HG02678 (cell line): ENCODE measurements around the gene TRMT1.

ENCODE experiments used
- ATAC-seq: cut with Tn5 transposase; IDR thresholded peaks from one replicate; pipeline ENCODE4 v1.9.1; 2021; ENCODE audit warnings: mild to moderate bottlenecking, moderate library complexity; ENCODE audit not compliant: unreplicated experiment

TRMT1 gene

DNA sequence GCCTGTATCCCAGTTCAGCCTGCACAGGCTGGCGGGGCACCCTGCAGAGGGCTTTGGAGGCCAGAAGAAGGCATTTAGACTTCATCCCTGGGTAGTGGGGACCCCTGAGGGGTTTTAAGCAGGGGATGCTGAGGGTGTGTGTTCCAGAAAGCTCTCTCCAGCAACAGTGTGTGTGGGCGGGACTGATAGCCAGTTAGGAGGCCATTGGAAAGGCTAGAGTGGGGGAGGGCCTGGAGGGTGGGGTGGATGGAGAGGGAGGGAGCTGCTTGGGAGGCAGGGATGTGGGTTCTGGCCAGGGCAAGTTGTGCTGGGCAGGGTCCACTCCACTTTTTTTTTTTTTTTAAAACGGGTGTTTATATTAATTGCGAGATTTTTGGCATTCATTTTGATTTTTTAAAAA is 42.2 kb downstream of the TRMT1 start:
- no peak for ATAC-seq

DNA sequence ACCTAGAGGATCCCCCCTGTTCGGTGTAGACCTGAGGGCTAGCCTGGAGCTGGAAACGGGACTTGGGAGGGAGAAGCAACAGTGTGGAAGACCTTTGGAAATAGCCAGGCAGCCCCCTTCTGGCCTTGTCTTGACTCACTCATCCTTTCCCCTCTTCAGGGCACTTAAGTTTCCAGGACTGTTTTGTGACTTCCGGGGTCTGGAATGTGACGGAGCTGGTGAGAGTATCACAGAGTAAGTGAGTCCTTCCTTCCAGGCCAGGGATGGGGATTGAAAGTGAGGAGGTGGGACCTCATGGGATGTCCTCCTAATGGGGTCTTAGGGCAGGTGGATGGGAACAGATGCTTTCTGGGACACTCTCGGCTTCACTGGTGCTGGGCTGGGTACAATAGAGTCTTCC is 43.3 kb downstream of the TRMT1 start:
- no peak for ATAC-seq

DNA sequence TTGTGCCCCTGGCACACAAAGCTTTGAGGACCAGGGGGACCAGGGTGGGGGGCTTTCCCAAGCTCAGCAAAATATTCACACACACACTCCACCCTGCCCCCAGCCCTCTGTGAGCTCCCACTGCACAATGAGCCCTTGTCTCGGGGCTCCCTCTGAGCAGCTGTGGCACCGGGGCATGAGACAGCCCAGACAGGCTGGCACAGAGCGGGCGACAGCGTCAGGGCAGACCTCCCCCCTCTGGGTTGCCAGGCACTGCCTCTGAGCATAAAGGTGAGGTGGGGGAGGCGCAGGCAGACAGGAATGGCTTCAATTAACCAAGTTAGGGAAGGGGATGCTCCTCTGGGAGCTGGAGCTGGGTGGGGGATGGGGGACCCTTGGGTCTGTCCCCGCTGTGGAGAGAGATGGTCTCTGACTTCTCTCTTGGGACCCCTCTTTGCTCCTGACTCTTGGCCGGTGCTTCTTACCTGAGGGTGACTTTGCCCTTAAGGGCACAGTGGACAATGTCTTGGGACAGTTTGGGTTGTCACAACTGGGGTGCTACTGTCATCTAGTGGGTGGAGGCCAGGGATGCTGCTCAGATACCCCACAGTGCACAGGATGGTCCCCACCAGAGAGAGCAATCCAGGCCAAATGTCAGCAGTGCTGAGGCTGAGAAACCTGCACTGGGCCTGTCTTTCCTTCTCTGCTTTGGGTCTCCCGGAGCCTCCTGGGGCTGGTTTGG is 44.2 kb downstream of the TRMT1 start:
- ATAC-seq, result no peak

DNA sequence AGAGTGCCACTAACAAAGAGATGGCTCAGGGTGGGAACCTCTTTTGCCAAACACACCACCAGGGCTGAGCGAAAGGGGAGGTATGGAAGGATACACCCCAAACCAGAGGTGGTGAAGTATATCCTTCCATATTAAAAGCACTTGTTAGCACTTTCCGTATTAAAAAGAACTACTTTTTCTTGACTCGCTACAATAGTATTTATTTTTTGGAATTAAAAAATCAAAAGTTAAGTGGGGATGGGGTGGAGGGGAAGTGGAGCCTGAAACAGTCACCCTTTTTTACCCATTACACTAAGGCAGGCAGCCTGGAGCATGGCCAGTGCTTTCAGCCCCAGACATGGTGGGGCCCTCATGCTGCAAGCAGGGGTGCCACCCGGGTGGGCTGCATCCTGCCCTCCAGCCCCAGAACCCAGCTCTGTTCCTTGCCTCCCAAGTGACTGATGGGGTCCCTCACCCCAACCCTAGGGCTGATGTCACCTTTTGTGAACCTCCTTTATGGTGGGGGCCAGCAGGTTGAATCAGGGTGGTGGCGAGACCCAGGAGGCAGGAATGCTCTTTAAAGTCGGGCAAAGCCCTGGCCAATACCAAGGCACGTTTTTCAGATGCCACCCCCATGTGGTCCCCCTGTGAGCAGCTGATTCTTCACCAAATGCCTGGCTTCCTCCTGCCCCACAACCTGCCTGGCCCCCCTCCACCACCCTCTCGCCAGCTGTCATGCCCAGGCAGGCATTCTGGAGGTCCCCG is 44.9 kb downstream of the TRMT1 start:
- ATAC-seq, result no peak

DNA sequence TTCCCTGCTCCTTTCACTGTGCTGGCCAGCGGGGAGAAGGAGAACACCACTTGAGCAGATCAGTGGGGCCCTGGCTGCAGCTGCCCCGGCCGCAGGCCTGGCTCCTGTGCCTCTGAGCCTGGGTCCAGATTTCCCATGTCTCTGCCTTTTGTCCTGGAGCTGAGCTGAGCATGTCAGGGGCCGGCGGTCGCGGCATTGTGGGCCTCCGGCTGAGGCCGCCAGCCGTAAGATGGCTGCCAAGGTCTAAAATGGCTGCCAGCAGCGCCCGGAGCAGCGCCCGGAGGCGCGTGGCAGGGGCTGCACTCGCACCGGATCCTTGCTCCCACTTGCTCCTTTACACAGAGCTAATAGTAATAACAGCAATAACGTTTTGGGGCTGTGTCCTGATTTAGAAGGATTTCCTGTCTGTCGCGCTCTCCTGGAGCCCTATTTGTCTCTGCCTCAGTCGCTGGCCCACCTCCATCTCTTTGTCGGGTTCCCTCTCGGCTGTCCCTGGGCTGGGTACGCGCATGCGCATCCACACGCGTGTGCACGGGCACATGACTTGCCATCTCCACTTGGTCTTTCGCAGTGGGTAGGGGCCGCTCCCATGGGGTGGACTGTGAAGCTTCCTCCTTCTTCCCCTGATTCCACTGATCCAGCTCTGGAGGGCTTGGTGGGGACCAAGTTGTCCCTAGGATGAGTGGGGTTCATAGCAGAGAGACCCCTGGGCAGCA is 46.0 kb downstream of the TRMT1 start:
- ATAC-seq, result no peak

DNA sequence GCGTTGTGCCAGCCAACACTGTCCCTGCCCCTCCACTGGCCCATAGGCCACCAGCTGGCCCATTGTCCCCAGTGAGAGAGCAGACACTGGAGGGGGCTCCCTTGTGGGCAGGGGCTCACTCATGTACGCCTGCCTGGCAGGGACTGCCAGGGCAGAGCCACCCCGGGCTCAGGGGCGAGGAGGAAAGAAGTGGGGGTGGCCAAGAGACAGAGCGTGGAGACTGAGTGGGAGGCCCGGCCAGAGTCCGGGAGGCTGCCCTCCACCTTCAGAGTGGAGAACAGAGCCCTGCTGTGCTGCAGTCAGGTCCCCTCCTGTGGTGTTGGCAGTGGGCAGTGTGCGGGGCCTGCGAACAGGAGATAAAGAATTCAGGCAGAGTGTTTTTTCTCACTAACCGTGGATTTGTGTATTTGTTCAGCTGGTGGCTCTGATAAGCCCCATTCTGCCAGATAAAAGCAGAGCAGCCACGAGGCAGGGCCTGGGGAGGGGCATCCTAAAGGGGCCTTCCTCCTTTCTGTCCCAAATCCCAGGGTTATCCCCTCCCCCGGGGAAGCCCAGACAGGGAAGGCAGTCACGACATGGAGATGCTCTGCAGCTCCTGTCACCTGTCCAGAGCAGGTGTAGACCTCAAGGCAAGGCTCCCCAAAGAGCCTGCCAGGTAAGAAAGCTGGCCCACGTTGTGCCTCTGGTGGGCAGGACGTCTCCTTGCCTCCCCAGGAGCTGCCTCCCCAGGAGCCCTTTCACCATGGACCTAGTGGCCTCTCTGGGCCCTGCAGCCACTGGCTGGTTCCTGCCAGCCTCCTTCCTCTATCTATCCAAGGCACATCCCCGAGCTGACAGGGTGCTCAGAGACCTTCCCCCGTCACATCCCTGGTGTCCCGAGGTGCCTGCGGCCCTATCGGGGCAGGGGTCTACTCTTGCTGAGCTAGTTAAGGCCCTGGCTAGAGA is 46.9 kb downstream of the TRMT1 start:
- ATAC-seq, result no peak

DNA sequence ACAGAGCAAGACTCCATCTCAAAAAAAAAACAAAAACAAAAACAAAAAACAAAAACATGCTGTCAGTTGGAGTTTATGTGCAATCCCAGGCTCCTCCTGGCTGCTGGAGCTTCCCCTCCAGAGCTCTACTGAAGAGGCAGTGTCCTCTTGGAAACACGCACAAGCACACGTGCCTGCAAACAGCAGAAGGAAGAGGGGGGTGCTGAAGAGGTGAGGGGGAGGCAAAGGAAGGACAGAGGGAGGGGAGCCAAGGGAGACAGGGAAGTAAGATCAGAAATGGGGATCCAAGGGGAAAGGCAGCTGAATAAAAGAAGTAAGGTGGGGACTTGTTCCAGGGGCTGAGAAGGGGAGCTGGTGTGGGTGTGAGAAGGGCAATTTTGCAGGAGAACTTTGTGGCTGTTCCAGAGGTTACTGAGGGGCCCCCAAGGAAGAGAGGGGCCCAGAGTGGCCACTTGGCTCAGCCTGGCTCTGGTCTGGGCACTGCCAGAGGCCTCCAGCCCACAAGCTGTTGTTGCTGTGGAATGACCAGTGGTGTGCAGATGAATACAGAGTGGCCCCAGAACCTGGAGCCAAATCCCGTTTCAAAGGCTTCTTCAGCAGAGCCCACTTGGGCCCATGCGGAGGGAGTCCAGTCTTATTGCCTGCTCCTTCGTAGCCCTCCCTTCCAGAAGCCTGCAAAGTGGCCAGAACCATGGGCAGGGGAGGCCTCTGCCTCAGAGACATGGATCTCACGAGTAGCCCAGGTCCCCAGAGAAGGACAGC is 48.3 kb downstream of the TRMT1 start:
- no peak for ATAC-seq

DNA sequence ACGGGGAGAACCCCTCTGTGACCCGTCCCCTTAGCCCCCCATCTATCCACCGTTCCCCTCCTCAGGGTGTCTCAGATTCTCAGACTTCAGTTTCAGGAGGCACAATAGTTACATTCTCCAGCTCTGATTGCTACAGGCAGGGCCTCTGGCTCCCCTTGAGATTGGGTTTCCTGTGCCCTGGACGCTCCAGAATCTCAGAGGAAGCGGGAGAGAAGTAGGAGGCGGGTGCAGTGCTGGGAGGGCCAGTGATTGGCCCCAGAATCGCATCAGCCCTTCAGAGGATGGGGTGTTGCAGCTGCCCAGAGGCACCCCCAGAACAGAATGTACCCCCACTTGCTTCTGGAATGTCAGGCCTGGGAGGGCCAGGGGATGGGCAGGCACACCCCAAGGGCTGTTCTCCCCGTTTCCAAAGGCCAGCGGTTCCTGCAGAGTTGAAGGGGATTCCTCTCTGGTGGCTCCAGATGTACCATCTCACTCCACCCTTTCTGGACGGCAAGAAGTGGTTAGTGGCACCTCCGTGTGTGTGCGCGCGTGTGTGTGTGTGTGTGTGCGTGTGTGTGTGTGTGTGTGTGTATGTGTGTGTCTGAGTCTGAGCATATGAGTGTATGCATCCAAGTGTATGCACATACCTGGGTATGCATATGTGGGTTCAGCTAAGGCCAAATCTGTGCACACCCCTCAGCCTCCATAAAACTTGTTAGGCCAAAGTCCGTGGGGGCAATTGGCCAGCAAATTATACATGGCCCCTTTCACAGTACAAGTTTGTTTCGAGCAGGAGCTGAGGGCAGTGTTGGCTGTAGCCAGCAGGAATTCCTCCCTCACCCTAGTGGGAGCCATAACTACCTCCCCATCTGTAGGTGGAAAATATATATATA is 49.4 kb downstream of the TRMT1 start:
- ATAC-seq, result no peak

DNA sequence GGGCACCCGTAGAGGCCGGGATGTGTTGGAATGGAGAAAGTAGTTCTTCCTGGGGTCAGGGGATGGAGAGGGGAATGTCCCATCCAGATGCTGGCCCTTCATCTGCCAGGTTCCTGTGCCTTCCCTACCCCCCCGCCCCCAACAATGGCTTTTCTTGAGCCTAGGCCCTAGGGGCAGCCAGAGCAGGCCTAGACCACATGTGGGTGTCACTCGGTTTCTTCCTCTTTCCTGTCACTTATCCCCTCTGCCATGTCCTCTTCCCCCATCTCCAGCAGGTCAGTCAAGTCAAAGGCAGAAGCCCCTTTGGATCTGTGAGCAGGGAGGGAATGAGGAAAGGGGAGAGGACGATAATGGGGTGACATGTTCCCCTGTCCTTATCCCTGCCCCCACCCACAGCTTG is 50.3 kb downstream of the TRMT1 start:
- no peak for ATAC-seq

DNA sequence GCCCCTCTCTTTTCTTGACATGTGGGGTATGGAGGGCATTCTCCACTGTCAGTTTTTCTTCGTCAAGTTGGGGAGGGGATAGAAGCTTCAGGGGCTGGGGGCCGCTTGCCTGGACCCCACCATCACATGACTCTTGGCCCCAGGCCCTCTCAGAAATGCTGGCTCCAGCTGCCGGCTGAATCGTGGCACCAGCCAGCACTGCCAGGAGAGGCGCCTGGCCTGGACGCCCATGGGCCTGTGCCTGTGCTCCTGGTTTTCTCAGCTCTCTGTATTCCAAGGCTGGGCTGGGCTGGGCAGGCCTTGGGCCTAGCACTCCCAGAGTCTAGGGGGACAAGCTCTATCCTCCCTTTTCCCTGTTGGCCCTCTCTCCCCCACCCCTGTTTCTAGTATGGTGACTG is 52.4 kb downstream of the TRMT1 start:
- no peak for ATAC-seq

DNA sequence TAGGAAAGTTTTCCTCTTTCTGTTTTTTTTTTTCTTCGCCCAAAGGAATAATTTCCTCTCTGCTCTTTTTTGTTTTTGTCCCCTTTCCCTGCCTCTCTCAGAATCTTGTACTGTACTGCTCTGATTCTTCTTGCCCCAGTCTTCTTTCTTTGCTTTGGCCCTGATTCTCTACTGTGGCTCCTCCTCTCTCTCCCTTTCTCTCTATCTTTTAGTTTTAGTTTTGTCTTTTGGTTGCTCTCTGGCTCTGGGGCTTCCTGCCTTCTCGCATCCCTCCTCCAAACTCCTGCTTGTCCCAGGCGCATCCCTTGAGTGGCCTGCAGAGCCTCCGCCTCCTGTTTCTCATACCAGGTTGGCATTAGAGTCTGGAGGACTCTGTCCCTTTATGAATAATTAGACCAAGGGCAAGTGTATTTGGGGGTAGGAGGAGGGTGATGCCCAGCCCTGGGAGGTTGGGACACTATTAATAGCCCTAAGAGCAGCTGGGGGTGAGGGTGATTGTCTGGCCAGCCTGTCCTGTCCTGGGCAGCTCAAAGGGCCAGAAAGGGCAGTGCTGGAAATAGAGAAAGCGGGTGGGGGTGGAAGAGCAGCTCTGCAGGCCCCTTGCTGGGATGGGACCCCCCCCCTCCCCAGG is 53.0 kb downstream of the TRMT1 start:
- no peak for ATAC-seq

DNA sequence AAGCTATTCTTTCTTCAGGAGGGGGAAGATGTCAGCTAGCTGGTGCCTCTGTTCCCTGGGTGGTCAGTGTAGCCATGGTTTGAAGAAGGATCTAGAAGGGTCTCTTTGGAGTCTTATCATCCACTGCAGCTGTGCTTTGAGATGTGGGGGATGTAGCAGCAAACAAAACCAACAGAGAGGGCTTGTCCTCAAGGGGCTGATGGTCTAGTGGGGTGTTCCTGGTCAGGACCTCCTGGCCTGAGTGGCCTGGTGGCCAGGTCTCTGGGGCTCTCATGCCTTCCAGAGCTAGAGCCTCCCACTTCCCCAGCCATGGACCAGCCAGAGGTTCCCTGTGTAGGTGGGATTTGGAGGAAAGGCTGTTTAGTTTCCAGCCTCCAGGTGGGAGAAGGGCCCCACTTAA is 54.2 kb downstream of the TRMT1 start:
- ATAC-seq, result no peak

DNA sequence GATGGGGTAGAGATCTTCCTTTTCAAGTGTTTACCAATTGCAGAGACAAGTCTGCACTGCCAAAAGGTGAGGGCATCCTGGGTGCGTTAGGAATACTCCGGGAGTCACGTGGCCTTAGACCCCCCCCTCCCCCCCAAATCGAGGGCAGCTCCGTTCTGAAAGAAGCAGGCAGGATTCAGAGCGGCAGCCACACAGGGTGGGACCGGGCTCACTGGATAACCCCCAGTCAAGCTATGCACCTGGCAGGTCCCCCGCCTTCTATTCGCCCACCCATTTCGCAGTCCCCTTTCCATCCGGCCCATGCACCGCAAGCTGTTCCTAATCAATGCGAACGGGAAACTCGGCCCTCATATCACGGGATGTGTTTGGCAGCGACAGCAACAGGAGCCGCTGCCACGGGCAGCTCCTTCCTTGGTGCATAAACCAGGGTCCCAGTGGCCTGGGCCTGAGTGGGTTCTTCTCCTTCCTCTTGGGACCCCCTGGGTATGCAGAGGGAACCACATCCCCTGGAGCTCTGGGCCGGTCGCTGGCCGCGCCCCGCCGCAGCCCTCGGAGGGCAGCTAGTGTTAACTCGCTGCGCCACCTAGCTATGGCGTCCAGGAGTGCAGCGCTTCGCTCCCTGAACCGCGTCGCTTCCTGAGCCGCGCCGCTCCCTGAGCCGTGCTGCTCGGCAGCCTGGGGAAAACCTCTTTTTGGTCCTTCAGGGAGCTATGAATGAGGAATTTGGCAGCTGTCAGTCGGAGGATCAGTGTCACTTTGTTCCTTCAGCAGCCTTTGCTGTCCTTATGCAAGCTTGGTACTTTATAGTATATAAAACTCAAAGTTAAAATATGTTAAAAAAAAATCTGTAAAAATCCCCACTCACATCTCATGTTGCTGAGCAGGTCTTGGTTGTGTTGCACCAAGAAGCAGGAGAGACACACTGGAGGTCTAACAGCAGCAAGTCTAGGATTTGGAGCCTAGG is 55.3 kb downstream of the TRMT1 start:
- no peak for ATAC-seq

DNA sequence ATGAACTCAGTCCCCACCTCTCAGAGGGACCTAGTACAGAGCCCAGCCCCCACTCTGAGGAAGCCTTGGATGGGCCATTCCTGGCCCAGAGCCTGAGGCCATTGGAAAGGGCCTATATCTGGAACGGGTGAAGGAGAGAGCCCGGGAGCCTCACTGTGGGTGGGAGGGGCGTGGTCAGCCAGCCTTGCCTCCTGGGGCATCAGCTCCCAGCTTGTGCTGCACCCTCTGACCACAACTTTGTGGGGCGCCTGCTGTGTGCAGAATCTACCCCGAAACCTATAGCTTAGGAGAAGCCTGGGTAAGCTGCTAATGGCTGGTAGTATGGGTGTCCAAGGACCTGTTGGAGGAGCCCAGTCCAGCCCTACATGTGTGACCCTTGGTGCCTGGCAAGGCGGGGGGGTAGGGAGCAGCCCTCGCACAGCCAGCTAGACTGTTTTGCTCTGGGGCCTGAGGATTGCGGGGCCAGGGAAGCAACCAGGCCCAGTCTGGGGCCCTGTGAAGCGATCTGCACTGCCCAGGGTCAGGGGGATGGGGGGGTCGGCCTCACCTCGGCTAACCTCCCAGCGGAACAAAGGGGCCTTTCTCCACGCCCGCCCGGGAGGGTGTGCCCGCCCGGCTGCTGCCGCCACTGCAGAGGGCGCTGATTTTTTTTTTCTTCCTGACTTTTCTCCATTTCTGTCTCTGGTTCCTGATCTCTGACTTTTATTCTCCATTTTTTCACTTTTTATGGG is 56.1 kb downstream of the TRMT1 start:
- ATAC-seq, result no peak

DNA sequence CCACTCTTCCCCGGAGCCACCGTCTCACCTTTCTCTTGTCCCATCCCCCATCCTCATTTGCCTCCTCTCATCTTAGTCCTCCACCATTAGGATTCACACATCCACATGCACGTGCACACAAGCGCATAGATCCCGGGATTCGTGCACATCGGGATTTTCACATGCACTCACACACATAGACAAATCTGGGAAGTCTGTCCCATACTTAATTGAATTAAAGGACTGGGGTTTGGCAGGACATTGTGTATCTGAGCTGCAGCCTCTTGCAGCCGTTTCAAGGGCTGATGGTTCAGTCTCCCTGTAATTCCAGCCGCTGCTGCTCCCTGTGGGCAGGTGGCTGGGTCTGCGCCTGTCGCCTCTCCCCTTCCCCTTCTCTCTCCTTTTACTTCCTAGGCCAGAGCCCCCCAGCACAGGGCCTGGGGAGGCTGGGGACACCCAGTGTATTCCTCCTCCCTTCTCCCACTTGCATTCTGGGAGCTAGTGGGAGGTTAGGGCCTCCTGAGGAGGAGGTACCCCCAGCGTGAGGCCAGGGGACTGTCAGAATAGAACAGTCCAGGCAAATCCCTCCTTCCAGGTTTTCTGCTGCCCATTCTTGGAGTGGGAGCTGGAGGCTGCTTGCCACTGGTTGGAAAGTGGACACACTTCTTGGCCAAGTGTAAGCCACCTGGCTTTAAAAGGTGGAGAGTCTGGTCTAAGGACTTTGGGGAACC is 57.4 kb downstream of the TRMT1 start:
- no peak for ATAC-seq

DNA sequence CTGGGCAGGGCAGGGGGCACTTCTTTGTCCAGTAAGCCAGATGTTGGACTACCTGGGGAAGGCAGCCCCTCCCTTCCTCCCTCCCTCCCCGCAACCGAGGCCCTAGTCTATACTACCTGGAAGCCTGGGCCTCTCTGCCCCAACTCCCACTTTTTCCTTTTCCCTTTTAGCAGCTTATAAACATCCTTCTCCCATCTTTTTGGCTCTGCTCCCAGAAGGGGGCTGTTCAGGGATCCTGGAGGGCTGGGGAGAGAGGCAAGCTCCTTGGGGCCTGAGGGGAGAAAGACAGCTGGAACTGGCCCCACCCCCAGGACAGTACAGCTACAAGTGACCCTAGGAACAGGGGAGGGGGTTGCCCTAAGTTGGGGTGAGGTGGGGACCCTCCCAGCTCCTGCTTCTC is 58.8 kb downstream of the TRMT1 start:
- ATAC-seq, result no peak
